Stimulated activated CD4-positive, alpha-beta T cell treated with anti-CD3 and anti-CD28 coated beads, Interleukin-1b, Interleukin-23, amount 100 ng/mL, for 4 hours (primary cell): ENCODE results near the gene KASH5.
A peak's percentile ranks its signal among the peaks of the same experiment; 100 is the strongest.

Experiments
- DNase-seq, 2 donors: peaks; one replicate each; pipeline ENCODE4 v3.0.0-alpha.2; 2020; ENCODE audit warnings: low read depth in 2 of 2

KASH5 gene, protein sequence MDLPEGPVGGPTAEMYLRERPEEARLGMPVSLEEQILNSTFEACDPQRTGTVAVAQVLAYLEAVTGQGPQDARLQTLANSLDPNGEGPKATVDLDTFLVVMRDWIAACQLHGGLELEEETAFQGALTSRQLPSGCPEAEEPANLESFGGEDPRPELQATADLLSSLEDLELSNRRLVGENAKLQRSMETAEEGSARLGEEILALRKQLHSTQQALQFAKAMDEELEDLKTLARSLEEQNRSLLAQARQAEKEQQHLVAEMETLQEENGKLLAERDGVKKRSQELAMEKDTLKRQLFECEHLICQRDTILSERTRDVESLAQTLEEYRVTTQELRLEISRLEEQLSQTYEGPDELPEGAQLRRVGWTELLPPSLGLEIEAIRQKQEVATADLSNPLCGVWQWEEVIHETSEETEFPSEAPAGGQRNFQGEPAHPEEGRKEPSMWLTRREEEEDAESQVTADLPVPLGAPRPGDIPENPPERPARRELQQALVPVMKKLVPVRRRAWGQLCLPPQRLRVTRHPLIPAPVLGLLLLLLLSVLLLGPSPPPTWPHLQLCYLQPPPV

DNA sequence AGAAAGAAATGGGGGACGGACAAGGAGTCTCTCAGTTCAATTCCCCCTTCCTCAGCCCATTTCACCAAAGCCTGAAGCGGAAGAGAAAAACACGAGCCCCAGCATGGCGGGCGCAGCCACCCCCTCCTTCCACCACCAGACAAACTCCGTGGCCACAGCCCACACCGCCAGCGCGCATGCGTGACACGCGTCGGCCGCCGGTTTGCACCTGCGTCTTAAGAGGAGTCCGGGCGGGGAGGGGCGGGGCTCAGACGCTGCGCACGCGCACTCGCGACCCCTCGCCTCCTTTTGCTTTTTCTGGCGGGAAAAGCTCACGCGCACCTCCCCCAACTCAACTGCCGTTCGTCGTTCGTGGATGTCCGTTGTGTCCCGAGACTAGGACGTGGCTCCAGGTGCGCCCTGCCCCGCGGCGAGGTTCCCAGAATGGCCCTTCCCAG, at the start of gene KASH5:
Gene KASH5 (plus strand): TSS at position 314 of the 437 bp plus-strand sequence. CDS start 2,635 bp downstream, outside the sequence.
- peak; percentile 77 to 90 for DNase-seq

DNA sequence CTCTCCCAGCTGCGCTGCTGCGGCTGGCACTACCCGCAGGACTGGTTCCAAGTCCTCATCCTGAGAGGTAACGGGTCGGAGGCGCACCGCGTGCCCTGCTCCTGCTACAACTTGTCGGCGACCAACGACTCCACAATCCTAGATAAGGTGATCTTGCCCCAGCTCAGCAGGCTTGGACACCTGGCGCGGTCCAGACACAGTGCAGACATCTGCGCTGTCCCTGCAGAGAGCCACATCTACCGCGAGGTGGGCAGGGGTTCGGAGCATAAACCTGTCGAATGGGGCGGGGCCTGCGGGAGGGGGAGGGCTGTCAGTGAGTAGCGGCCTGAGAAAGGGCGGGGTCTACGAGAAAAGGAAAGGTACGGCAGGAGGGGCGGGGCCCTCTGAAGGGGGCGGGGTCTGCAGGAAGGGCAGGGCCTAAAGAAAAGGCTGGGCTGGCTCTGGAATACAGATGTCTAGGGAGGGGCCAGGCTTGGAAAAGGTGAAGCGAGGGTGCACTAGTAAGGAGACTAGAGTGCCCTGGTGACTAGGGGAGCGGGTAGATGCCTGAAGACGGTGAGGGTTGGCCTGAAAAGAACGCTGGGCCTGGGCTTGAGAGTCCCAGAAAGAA, 49.3 kb upstream of the KASH5 start:
- no peak for DNase-seq

DNA sequence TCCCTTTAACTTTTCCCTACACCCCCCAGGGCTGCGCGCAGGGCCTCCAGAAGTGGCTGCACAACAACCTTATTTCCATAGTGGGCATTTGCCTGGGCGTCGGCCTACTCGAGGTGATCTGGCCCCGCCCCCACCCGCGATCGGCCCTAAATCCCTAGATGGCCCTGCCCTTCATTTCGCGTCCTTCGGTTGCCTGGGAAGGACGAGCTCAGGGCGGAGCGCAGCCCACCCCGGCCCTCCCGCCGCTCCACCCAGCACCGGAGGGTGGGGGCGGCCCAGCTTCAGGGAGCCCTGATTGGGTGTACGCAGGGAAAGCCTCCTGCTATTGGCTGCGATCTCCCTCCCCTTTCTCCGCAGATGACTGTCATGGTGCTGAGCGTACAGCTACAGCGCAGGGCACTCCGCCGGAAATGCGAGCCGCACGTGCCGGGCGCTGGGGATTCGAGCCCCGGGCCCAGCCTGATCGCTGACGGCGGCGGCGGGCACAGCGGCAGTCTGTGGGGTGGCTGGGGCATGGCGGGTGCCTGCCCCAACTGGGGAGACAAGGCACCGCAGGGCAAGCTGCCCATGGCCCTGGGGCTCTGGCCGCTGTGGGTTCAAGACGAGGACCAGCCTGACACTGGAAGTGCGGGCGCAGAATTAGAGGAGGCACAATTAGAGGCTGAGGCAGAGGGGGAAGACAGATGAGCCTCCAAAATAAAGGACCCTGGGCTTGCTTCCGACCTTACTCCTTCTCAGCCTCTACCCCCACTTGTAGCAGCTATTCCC, 48.6 kb upstream of the KASH5 start:
- no peak for DNase-seq

DNA sequence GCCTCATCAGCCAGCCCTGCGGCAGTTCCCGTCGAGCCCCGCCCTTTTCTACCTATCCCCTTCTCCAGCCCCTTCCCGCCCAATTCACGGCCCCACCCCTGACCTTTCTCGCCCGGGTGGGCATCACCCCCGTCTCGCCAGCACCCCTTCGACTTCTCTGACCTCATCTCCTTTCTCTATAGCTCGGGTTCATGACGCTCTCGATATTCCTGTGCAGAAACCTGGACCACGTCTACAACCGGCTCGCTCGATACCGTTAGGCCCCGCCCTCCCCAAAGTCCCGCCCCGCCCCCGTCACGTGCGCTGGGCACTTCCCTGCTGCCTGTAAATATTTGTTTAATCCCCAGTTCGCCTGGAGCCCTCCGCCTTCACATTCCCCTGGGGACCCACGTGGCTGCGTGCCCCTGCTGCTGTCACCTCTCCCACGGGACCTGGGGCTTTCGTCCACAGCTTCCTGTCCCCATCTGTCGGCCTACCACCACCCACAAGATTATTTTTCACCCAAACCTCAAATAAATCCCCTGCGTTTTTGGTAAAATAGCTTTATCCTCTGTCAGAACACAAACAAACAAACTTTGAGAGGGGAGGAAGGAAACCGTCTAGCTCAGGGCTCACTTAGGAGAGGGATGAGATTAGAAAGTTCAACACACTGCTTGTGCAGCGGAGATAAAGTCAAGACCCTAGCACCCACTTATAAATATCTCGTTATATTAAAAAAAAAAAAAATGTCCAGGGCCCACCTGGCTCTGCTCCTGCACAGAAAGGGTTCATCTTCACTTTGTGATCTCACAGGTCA, 47.8 kb upstream of the KASH5 start:
- DNase-seq = no peak

DNA sequence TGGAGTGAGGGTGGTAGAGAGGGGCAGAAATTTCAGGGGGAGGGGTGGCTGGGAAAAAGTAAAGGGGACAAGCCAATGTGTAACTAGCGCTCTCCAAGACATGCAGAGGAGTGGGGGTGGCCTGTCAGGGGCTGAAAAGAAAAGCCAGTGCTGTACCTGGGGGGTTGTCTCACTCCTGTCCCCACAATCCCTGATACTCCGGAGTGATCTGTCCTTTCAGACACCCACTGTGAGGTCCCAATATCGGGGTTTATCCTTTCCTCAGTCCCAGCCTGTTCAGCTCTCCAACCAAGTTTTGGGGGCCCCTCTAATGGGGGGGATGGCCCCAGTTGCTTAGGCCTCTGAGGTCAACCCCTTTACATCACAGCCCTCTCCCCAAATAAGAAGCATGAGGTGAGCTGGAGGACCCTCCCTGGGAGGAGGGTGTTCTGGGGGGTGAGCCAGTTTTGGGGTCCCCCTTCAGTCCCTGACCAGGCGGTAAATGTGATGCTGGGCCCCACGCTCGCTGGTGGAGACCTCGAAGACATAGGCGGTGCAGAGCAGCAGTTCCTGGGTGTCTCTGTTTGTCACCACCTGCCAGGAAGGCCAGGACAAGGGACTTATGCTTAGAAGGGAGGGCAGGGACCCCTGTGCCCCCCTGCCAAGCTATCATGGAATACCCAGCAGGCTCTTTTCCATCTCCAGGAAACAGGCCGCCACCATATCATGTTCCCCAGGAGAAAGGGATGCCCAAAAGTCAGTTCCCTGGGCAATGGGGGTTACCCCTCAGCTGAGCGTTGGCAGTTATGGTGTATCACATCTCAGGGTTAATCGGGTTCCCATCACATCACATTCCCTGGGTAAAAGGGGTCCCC, 47.0 kb upstream of the KASH5 start:
- no peak for DNase-seq

DNA sequence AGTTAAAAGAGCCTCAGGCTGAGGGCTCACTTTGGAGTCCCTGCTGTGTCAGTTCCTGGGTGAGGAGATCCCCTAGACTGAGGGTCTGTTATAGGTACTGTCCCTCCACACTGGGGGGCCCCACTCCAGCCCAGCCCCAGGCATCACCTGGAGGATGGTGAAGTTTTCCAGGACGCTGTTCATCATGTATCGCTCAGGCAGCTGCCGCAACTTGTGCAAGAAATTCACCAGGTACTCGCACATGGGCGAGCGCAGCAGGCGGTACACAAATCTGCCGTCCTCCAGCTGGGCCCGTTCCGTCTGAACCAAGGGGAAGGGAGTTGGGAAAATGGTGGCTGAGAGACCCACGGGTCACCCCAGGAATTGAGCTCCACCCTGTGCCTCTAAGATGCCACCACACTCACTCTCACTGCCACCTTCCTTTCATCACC, 45.7 kb upstream of the KASH5 start:
- no peak for DNase-seq

DNA sequence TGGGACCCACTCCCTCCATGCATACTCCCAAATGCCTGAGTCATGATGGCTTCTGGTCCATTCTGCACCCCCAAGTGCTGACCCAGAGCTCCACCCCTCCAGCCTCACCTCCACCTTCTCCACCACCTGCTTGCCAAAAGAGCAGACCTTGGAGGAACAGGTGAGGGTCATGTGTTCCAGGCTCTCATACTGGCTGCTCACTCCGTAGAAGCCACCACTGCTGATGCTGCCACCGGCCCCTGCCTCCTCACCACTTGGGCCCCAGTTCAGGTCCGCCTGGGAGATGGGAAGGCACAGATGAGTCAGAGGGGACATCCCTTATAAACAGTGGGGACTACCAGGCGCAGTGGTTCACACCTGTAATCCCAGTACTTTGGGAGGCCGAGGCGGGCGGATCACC, 44.9 kb upstream of the KASH5 start:
- no peak for DNase-seq

DNA sequence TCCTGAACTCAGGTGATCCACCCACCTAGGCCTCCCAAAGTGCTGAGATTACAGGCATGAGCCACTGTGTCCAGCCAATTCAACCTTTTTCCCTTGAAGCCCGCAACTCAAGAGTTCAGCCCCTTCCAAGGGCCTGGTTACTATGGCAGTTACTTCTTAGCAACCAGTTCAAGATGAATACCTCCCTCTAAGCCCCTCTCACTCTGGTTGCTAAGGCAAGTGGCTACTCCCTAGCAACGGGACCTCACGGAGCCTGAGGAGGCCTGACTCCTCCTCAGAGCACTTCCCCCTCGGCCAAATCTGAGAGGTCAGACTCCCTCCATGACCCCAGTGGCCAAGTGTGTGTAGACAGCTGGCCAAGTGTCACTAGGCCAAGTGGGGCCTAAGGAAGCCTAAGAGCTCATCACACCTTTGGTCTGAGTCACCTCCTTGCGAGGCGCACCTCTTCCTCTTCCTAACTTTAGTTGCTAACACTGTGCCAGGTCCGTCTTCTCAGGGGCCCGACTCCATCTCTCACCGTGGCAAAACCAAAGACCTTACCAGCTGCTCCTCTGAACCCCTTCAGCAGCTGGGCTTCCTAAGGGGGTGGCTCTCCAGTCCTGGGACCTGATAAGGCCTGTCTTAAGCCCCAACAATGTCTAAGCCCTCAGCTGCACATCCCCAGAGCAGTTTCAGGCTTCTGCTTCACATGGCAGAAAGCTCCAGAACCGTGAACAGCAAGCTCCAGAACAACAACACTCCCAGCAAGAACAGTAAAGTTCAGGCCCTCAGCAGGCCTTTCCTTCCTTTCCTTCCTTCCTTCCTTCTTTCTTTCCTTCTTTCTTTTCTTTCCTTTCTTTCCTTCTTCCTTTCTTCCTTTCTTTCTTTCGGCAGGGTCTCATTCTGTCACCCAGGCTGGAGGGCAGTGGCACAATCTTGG, 43.3 kb upstream of the KASH5 start:
- no peak for DNase-seq

DNA sequence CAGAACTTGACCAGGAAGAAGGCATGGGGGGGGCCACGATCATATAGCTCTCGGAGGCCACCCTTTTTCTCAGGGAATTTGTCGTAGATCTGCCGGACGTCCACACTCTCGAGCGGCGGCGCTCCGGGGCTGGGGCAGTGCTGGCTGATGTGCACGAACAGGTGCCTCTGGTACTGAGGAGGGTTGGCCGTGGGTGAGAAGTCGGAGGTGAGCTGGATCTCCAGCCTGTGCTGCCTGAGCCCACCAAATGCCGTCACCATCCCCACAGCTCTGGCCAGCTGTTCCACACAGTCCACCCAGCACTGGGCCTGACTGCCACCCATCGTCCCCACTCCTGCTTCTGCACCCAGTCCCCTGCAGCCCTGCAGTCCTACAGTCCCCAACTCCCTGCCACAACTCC, 40.9 kb upstream of the KASH5 start:
- no peak for DNase-seq

DNA sequence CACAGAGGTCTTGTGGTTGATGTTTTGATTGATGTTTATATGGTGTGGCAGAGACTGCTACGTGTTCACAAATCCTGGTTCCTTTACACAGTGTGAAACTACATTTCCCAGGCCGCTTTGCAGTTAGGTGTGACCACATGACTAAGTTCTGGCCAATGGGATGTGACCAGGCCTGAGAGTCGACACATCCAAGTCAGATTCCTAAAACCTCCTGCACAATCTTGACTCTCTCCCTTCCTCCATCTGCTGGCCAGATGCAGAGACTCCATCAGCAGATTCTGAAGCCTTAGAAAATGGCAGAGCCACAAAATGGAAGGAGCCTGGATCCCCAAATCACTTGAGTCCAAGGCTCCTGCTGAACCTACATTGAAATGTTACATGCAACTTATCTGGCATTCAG, 40.2 kb upstream of the KASH5 start:
- DNase-seq = no peak

DNA sequence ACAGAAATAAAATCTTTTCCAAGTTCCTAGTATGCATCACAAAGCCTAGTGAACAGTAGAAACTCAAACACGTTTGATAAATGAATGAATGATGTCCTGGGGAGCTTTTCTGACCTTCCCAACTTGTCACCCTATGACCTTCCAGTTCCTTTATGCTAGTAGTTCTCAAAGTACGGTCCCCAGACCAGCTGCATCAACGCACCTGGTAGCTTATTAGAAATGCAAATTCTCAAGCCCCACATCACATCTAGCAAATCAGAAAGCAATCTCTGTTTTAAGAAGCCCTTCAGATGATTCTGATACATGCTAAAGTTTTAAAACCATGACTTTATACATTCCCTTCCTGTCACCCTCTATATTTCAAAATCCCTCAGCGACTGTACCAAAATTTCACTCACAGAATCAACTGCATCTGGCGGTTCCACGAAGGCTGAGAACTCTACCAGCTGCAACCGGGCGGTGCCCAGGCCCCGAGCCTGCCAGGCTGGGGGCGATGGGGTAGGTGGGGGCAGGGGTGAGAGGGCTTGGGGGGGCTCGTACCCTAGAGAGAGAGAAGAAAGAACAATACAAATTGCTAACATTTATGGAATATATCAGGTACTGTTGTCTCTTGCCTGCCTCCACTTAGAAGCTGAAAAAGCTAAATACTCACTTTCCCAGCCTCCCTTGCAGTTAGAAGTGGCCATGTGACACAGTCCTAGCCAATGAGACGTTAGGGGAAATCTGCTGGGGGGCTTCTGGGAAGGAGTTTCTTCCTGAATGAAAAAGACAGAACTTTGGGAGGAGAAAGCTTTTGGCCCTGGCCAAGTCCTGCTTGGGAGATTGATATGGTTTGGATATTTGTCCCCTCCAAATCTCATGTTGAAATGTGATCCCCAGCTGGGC, 39.5 kb upstream of the KASH5 start:
- DNase-seq = no peak

DNA sequence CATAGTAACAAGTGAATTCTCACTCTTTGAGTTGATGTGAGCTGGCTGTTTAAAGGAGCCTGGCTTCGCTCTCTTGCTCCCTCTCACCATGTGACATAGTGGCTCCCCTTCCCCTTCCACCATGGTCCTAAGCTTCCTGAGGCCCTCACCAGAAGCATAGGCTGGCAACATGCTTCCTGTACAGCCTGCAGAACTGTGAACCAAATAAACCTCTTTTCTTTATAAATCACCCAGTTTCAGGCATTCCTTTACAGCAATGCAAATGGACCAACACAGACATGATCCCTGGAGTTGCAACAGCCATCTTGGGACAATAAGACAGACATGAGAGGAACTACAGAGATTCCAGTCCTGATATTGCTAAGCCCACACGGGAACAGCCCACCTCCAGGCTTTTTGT, 38.5 kb upstream of the KASH5 start:
- no peak for DNase-seq

DNA sequence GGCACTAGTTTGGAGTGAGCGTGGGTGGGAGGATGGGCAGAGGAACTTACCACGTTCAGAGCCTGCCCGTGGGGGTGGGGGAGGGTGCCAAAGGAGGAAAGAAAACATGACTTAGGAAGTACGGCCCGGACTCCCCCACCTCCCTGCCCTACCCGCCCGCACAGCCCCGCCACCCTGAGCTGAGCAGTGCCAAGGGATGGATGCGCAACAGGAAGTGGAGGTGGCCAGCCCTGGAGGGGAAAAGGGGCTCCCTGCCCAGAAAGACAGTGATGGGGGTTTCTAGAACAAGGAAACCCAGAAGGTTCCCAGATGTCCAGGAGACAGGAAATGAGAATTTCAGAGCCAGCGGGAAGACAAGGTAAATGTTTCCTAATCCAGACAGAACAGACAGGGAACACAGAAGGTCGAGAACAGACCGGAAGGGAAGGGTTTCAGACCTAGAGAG, 32.1 kb upstream of the KASH5 start:
- no peak for DNase-seq

DNA sequence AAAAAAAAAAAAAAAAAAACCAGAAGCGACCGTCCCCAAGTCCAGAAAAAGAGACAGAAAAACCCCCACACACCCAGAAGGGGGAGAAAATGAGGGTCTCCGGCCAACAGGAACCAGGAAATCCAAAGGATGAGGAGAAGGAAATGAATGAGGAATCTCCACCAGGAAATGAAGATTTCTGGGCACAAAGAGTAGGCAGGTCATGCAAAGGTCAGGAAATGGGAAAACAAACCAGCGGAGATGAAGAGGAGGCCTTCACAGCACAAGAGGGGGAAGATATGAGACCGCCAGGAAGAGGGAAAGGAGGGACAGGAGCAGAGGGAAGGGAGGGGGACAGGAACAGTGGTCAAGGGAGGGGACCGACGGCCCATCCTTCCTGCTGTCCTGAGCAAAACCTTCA, 31.7 kb upstream of the KASH5 start:
- DNase-seq = no peak

DNA sequence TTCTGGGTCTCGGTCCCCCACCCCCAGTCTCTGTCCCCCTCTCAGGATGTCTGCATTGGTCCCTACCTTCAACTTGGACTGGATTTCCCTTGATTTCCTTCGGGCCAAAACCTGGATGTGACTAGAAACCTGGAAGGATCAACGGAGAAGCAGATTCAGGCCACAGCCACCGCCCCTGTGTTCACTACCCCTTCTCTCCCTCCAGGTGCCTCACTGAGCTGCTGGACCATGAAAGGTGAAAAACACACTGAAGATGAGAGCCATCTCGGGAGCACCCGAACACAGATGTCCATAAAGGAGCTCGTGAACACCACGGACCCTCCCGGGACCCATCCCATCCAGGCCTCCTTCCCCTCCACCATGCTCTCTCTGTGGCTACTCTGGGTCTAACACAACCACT, 30.9 kb upstream of the KASH5 start:
- no peak for DNase-seq

DNA sequence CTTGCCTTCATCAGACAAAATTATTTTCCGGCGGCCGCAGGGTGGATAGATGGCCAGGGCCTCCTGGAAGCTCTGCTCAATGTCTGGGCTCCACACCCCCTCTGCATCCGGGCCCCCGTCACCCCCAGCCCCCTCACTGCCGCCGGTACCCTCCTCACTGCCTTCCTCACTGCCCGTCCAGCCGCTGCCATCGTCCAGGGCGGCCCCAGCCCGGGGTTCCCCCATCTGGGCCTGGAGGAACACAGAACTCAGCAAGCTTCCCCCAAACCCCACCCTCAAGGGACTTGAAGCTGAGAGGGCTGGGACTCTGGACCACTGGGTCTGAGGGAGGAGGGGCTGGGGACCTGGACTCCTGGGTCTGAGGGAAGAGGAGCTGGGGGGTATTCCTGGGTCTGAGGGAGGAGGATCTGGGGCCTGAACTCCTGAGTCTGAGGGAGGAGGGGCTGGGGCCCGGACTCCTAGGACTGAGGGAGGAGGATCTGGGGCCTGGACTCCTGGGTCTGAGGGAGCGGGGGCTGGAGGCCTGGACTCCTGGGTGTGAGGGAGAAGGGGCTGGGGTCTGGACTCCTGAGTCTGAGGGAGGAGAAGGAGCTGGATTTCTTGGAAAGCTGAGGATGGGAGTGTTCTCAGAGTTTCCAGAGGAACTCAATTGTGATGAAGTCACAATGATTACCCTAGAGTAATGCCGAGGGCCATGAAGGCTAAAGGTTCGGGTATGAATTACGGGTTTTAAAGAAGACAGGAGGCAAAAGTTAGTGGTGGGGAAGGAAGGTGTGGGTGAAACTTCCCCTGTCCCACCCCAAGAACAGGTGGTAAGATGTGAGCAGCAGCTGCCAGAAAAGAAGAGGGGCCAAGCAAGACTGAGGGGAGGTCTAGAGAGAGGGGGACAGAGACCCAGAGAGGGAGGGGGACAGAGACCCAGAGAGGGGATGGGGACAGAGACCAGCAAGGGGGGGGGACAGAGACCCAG, 27.9 kb upstream of the KASH5 start:
- DNase-seq = no peak

DNA sequence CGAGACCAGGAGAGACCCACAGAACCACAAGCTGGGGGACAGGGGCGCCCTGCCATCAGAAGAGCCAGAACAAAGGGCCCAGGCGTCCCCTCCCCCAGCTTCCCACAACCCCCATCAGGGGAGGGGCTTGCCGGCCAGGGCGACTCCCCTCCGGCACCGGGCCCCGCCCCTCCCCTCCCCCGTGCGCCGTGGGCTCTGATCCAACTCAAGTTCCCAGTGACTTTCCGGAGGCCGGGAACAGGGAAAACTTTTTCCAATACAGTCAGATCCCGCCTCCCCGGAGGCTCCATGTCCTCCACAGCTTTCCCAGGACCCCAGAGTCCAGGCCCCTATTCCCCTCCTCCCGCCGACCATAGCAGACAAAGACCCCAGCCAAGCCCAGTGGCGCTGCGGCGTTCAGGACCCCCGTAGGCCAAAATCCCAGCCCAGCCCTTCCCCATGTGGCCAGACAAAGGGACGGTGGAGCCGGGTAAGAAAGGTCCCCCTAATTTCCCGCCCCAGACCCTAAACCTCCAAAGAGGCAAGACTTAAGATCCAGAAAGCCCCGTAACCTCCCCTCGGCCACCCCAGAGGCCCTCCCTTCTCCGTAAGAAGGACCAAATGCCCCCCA, 26.5 kb upstream of the KASH5 start:
- no peak for DNase-seq
